Measurements from ENCODE around the gene MLPH.

MLPH gene

DNA sequence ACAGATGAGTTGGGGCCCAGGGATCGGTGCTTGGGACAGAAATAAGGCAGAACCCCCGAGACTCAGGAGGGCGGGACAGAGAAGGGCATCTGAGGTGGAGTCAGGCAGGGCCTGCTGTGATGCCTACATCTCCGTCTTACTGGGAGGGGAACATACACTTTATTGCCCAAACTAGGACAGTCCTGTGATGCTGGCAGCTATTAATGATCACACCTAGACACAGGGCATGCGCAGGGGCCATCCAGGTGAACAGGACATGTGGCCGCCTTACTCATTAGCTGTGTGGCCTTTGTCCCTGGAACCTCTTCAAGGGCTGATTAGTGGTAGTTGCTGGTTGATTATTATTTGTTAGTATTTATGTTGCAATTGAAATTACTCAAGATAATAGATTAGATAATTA lies 33.2 kb downstream of the MLPH start:
- DNase-seq: no peak
- no peak for ATAC-seq

- ATAC-seq (no peak), DNase-seq (no peak)
Measured at GRCh38 chr2:237524631-237525030, 37.6 kb downstream of the MLPH start.

DNA sequence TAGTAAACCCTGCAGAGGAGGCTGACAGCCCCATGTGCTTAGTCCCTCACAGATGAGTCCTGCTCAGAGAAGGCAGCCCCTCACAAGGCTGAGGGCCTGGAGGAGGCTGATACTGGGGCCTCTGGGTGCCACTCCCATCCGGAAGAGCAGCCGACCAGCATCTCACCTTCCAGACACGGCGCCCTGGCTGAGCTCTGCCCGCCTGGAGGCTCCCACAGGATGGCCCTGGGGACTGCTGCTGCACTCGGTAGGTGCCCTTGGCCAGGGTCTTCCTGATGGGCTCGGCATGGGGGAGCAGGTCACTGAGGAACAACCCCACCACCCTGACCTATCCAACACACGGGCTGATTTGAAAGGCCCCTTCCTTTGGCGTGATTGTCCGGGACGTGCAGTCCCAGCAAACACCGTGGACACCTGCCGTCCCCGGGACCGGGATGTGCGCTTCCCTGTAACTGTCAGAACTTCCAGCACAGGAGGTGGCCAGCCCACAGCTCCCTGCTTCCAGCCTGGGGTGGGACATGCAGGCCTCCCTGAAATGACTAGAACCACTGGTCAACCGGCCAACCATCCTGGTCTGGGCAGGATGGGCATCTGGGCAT lies 38.6 kb downstream of the MLPH start:
- no peak for DNase-seq
- no peak for ATAC-seq

- no peak for ATAC-seq
Measured at GRCh38 chr2:237527233-237527632, 40.2 kb downstream of the MLPH start.

GRCh38 chr2:237527766-237528165 lies 40.7 kb downstream of the MLPH start:
- ATAC-seq (no peak), DNase-seq (no peak)

More at GRCh38 chr2:237527233-237527632, 40.2 kb downstream of the MLPH start:
- no peak for DNase-seq

- no peak for DNase-seq
- ATAC-seq: no peak
Measured at GRCh38 chr2:237529452-237530402, 42.7 kb downstream of the MLPH start.

DNA sequence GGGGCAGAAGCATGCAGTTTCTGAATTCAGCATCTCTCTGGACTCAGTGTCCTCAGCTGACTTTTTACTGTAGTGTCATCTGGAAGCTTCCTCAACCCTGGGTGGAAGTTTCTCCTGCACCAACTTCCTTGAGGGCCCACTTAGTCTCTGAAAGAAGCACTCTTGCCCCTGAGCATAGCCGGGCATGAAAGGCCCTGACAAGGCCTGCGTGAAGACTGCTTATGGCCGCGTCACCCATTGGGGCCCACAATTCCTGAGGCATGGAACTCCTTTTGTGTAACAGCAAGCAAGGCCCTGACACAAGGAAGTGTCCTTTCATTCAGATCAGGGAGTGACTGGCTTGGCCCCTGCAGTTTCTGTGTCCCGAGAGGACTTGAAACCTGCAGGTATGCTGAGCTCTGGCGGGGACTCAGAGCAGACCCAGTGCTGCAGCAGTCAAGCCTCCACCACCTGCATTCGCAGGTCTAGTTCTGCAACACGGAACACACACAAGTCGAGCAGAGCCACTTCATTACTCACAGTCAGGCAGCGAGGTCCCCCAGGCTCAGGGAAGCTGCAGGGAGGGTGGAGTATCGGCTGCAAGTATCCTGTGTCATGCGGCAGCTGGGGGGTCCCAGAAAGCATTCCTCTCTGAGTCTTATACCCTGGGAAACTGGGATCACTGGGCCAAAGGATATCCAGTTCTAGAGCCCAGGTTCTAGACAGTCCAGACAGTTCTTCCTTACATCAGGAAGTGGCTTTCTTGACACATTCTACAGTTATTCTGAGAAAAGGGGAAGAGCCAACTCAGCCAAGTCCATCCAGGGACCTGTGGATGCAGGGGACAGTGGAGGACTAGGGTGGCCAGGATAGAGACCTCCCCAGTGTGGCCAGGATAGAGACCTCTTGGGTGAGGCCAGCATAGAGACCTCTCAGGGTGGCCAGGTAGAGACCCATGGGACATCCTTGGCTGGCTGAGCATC lies 43.7 kb downstream of the MLPH start:
- DNase-seq: no peak
- no peak for ATAC-seq

DNA sequence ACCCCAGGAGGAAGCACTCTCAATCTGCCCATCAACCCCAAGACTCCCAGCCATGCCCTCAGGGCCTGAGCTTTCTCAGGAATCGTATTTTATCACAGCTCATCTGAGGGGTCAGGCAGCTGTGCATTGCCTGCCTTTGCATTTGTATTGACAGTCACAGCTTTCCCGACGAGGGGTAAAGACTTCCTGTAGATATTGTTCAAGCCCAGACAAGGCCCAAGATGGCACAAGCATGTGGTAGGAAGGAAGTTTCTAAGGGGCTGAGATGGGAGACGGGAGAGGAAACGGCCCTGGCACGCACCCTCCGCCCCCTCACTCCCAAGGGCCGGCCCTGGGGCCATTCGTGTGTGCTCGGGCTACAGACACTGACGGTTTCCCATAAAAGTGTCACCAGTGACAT lies 45.1 kb downstream of the MLPH start:
- ATAC-seq: no peak
- no peak for DNase-seq

DNA sequence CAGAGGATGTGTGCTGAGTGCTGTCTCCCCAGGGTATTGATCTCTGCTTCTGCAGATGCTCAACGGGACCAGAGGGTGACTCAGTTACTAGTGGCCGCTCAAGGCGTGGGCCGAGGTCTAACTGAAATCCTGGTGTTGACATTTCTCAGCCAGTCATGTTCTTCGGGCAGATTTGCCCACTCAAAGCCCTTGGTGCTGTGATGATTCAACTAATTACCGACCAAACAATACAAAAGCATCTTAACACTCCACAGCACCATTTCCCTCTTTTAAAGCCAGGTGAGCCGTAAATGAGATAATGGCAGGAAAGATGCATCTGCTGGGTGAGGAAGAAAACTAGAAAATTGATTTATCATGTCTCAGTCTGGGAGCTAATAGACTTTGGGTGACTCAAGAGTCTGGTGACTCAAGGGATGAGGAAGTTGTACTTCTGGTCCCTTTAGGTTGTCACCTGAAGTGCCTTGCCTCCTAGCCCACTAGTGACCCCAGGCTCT lies 46.7 kb downstream of the MLPH start:
- DNase-seq: no peak
- no peak for ATAC-seq

GRCh38 chr2:237534380-237534779 lies 47.3 kb downstream of the MLPH start:
- no peak for ATAC-seq
- no peak for DNase-seq

DNA sequence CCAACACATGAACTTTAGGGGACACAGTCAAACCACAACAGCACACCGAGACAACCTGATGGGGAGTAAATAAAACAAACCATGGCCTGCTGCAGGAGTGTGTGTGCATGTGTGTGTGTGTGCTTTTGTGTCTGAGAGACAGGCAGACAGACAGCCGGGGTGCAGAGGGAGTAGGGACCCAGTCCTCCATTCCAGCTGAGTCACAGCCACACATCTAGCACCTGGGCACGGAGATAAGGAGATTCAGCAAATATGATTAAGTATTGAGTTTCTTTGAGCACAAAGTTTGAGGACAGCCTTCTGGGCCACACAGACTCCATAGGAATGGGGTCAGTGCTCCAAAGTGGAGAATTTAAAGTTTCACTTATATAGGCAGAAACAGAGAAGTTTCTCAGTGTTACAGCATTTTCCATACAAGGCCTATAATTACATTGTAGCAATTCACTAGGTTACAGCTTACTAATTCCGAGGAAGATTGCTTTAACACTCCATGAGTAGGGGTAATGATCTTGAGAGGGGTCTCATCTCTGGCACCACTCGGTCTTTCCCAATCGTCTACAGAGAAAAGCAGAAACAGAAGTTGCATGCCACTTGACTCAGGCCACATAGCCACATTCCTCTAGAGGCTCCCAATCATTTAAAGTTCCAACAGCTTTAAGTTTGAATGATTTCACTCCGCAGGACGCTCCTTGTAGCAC lies 48.5 kb downstream of the MLPH start:
- DNase-seq: no peak
- no peak for ATAC-seq

- no peak for ATAC-seq
- no peak for DNase-seq
Measured at GRCh38 chr2:237536083-237536415, 49.0 kb downstream of the MLPH start.

DNA sequence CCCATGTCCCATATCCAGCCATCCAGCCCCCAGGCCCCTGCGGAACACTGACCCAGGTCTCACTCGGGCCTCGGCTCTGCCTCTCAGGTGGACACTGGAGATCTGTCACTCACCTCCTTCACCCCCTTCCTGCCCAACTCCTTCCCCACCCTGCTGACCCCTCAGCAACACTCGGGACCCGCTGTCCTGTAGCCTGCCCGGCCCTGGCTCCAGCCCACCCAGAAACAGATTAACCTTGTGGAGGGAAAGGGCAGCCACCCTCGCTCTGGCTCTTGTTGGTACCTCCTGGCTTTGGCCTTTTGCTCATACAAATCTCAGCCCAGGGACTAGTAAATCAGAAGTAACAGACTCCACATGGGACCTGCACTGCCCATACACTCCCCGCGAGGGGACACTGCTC lies 49.6 kb downstream of the MLPH start:
- no peak for DNase-seq

GRCh38 chr2:237538001-237538720 lies 51.1 kb downstream of the MLPH start:
- DNase-seq (no peak), ATAC-seq (no peak)

More for the DNA sequence above, 49.6 kb downstream of the MLPH start:
- ATAC-seq: no peak

DNA sequence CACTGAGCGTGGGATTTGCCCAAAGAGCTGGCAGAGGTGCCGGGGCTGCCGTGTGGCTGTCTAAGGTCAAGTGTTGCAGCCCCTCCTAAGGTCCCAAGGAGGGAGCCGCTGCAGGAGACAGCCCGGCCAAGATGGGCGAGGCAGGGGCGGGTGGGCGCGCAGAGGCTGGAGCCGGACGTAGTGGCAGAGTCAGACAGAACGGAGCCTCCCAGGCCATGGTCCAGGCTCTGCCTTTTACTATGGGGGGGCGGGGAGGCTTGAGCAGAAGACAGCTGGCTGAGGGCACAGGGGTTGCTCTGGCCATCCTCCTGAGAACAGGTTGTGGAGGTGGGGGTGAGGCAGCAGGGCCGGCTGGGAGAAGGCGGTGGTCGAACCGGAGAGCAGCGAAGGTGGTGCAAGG lies 51.9 kb downstream of the MLPH start:
- no peak for ATAC-seq

DNA sequence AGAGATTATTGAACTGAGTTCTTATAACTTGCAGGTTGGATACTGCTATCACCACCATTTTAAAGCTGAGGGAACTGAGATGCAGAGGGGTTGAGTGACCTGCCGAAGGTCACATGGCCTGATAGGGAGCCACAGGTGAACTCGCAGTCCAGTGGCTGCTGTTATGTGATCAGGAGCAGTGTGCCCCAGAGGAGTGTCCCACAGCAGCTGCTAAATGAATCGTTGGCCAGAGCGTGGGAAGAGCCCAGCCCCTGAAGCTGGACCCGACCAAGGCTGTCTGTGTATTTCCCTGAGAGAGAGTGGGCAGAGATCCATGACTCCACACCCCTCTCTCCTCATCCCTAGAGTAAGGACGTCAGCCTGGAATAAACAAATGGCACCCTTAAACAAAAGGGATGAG lies 52.6 kb downstream of the MLPH start:
- DNase-seq (no peak), ATAC-seq (no peak)

More for the DNA sequence above, 51.9 kb downstream of the MLPH start:
- no peak for DNase-seq

DNA sequence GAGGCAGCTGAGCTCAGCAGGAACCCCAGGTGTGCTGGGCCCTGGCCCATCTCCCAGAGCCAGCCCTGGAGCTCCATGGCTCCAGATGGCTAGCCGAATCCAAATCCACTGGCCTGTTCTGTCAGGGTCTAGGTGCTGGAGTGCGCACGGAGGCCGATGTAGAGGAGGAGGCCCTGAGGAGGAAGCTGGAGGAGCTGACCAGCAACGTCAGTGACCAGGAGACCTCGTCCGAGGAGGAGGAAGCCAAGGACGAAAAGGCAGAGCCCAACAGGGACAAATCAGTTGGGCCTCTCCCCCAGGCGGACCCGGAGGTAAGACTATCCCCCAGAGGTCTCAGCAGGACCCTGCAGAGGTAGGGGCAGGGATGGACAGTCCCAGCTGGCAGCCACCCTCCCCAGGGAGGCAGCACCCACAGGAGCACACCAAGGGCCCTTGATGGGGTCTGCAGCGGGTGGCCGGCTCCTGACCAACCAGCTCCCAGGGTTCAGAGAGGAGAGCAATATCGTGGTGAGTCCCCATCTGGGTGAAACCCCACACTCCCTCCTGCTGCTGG lies 53.2 kb downstream of the MLPH start:
- ATAC-seq: no peak
- DNase-seq: no peak

GRCh38 chr2:237540823-237541222 lies 53.8 kb downstream of the MLPH start:
- ATAC-seq: no peak
- no peak for DNase-seq

DNA sequence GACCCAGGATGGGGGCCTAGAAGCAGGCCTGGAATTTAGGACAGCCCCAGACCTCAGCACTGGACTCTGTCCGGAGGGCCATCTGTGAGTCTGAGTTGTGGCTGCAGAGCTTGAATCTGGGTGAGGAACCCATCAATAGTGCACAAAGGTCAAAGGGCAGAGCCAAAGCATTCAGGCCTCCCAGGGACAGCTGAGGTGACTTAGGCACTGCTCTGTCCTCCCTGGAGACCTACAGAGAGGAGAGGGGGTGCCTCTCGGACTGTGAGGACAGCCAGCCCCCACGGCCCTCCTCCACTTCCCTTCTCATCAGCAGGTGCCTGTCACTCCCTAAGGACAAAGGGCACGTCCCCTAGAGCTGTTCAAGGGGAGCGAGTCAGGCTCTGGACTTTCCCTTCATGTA lies 54.2 kb downstream of the MLPH start:
- no peak for ATAC-seq
- no peak for DNase-seq

DNA sequence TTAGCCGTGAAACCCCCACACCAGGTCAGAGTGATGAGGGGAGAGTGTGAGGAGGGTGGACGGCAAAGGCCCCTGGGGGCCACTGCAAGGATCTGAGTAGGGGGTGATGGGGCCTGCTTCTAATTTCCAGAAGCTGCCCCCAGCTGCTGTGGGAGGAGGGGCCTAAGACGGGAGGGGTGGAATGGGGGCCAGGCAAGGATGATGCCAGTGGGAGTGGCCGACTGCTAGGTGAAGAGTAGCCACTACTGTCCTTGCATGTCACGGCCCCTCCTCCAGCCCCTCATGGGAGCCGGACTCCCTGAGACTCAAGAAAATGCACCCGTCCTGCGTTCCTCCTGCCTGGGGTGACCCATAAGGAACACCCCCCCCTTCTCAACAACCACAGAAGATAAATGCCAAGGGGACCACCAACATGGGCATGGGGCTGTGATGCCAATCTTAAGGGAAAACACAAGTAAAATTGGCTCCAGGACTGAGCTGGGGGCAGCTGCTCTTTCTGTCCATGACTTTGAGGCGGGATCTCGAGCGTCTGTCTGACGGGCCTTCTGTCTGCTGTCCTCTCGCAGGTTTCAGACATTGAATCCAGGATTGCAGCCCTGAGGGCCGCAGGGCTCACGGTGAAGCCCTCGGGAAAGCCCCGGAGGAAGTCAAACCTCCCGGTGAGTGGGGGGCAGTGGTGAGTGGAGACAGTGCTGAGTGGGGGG lies 55.1 kb downstream of the MLPH start:
- ATAC-seq (no peak), DNase-seq (no peak)
